Measurements from ENCODE around the gene TAX1BP1. TPM values are rescaled to one million over a fixed set of nuclear protein-coding genes. Genes with fewer than 3 reads are reported as not detected.

TAX1BP1 gene
- 100 to 1,000 TPM; 119 to 135 TPM for total RNA-seq
- long read RNA-seq, transcript TAX1BP1-201 (17 exons, 2,478 nt): major isoform, 265 of 550 reads
- long read RNA-seq, transcript TAX1BP1-202 (17 exons, 2,892 nt): minor isoform, 110 of 550 reads
- long read RNA-seq, partial matches to known transcripts: 113 of 550 reads
- long read RNA-seq, other reads (novel, unspliced or antisense): 62 of 550 reads

DNA sequence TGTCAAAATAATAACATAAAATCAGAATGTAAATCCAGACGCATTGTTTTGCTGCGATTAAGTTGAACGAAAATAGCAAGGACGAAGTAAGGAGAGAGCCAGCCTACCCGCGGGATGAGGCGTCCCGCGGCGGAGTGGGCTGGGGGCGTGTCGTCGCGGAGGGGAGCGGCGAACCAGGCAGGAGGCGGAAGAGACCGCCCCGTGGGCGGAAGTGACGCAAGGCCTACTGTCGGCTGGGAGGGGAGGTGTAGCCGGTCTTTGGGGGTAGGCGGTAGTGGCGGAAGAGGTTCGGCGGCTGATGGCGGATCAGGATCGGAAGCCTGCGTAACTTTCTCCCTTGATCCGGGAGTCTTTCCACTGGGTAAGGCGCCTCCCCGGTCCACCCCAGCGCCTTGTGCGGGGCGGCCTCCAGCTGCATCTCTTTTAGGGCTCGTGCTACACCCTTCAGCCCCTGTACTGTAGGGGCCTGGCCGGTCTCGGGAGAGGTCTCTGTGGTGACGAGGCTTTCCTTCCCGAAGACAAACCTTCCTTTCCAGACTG lies at the start of gene TAX1BP1:
Gene TAX1BP1 (plus strand): TSS at position 254 of the 540 bp plus-strand sequence. CDS start 8,363 bp downstream, outside the sequence.
- intact Hi-C loops (cut with DNase I, micrococcal nuclease): loop anchor here in 1 of 2 donors (5.0 to 10.0 kb wide), 2 partner anchors 78 to 355 kb away; partner anchors contain the start of gene HIBADH
- DNase-seq (peak; percentile 96 to 98), ATAC-seq (peak; percentile 89)

GRCh38 chr7:27690649-27691048 lies 49.3 kb upstream of the TAX1BP1 start:
- ATAC-seq: no peak
- no peak for DNase-seq
- intact Hi-C loops (cut with DNase I, micrococcal nuclease): no loop called here

DNA sequence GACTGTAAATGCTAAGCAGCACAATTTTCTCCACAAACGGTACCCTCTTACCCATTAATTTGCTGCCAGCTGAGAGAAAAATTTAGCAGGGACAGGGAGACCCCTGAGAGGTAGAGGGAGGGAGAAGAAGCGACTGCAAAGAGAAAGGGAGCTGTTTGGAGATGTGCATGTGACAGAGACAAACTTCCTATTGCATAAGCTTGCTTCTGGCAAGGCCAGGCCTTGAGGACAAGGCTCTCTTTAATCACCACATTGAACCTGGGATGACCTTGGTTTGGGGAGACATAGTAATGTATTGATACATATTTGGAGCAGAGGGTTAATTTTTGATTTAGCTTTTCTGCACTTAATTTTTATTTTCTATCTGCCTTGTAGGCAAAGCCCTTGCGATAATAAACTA lies 46.2 kb upstream of the TAX1BP1 start:
- intact Hi-C loops (cut with DNase I, micrococcal nuclease): no loop called here
- DNase-seq: no peak
- no peak for ATAC-seq

- intact Hi-C loops (cut with DNase I, micrococcal nuclease): no loop called here
- ATAC-seq (no peak), DNase-seq (no peak)
These were observed 44.9 kb upstream of the TAX1BP1 start for GRCh38 chr7:27695096-27695495.

- peak; percentile 98 for ATAC-seq
- intact Hi-C loops (cut with DNase I, micrococcal nuclease): no loop called here
- DNase-seq: peak; percentile 43 to 78
These were observed 42.0 kb upstream of the TAX1BP1 start for GRCh38 chr7:27697861-27698430.

DNA sequence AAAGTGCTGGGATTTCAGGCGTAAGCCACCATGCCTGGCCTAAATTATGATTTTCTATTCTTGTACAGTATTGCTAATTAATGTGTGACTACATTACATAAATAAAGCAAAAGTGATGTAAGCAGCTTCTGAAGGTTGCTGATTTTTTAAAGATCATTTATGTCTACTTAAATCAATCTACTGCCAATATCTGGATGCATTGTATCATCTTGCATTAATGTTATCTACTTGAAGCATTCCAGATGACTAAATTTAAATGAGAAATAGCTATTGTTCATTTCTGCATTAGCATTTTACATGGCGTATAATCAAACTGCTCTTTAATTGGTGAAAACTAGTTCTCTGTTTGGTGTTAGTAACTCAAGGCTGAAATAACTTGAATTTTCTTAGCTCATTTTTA lies 40.2 kb upstream of the TAX1BP1 start:
- no peak for DNase-seq
- intact Hi-C loops (cut with DNase I, micrococcal nuclease): no loop called here
- no peak for ATAC-seq

- DNase-seq (no peak), ATAC-seq (no peak)
- intact Hi-C loops (cut with DNase I, micrococcal nuclease): no loop called here
These were observed 39.5 kb upstream of the TAX1BP1 start for GRCh38 chr7:27700501-27700900.

DNA sequence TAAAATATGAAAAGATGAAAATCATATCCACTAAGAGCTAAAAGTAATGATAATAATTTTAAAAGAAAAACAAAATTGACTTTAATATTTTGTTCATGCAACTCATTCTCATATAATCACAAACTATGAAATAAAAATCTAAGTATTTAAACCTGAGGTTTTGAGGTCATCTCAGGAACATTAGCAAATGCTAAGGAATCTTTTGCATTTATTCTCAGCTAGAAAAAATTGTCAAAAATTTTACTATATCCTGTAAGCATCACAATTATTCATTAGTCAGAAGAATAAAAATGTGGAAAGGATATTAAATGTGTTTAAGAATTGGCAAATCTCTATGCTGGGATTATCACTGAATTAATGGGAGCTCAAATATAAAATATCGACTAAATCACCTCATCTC lies 36.8 kb upstream of the TAX1BP1 start:
- DNase-seq: no peak
- intact Hi-C loops (cut with DNase I, micrococcal nuclease): no loop called here
- no peak for ATAC-seq

DNA sequence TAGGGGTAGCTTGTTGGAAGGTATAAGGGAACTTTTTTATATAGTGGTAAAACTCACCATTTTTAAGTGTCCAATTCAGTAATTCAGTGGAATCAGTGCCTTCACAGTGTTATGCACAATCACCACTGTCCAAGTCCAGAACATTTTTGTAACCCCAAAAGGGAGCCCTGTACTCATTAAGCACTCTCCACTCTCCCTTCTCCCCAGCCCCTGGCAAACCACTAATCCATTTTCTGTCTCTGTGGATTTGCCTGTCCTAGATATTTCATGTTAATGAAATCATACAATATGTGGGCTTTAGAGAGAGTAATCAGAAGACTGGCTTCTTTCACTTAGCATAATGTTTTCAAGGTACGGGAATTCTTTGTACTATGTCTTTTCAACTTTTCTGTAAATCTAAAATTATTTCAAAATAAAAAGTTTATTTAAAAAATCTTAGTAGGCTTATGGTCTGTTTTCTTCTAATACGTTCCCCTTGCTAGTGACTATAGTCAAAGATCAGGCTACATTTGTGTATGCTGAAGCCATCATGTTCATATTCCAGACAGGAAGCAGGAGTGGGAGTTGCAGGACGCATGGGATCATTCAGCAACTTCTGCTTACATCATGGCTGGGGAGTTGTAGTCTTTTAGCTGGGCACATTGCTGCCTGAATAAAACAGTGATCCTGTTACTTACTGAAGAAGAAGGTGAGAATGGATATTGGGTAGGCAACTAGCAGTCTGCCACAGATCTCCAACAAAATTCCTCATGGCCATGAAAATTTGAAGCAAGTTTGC lies 35.4 kb upstream of the TAX1BP1 start:
- ATAC-seq: no peak

GRCh38 chr7:27705200-27705594 lies 34.8 kb upstream of the TAX1BP1 start:
- intact Hi-C loops (cut with DNase I, micrococcal nuclease): no loop called here
- ATAC-seq (no peak), DNase-seq (no peak)

More for the DNA sequence above, 35.4 kb upstream of the TAX1BP1 start:
- intact Hi-C loops (cut with DNase I, micrococcal nuclease): no loop called here
- no peak for DNase-seq

GRCh38 chr7:27708485-27708884 lies 31.5 kb upstream of the TAX1BP1 start:
- DNase-seq (no peak), ATAC-seq (no peak)
- intact Hi-C loops (cut with DNase I, micrococcal nuclease): no loop called here

GRCh38 chr7:27709137-27710075 lies 30.6 kb upstream of the TAX1BP1 start:
- DNase-seq (no peak), ATAC-seq (no peak)
- intact Hi-C loops (cut with DNase I, micrococcal nuclease): no loop called here

DNA sequence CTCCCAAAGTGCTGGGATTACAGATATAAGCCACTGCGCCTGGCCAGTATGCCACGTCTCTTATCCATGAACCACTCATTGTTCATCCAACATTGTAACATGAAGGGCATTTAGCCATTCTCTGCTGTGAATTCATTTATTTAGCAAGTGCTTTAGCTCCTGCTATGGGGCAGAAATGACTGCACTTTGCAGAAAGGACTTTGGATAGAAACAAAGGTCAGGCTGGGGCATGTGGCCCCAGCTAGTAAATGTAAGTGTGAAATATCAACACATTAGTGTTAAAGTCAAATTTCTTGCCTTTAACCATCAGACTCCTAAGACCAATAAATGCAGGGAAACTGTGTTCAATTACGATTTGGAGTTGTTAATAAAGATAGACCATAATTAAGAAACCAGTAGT lies 27.7 kb upstream of the TAX1BP1 start:
- intact Hi-C loops (cut with DNase I, micrococcal nuclease): no loop called here
- no peak for DNase-seq
- peak; percentile 36 for ATAC-seq

GRCh38 chr7:27714831-27715444 lies 25.0 kb upstream of the TAX1BP1 start:
- peak; percentile 83 for ATAC-seq
- intact Hi-C loops (cut with DNase I, micrococcal nuclease): no loop called here
- DNase-seq: no peak

- DNase-seq: no peak
- intact Hi-C loops (cut with DNase I, micrococcal nuclease): no loop called here
- ATAC-seq: peak; percentile 52
These were observed 16.9 kb upstream of the TAX1BP1 start for GRCh38 chr7:27723085-27723484.

GRCh38 chr7:27727058-27727457 lies 12.9 kb upstream of the TAX1BP1 start:
- DNase-seq: no peak
- no peak for ATAC-seq
- intact Hi-C loops (cut with DNase I, micrococcal nuclease): no loop called here

GRCh38 chr7:27730112-27730511 lies 9.8 kb upstream of the TAX1BP1 start:
- DNase-seq (no peak), ATAC-seq (no peak)
- intact Hi-C loops (cut with DNase I, micrococcal nuclease): no loop called here

DNA sequence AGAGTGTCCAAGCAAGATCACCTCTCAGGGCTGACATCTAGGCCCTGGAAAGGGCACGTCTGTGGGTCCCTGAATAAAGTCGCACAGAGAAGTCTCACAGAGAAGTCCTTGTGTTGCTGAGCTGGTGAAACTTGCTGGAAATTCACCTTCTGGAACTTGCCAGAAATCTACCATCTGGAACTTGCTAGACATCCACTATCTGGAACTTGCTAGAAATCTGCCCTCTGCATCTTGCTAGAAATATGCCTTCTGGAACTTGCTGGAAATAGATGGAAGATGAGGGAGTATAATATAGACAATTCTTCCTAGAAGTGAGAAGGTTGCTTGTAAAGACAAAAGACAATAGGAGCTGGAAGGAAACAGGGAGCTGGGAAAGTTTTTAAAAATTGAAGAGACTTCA lies 5.4 kb upstream of the TAX1BP1 start:
- ATAC-seq (no peak), DNase-seq (no peak)
- intact Hi-C loops (cut with DNase I, micrococcal nuclease): no loop called here

Data from left colon (tissue), 2 donors.